Osteocyte (in vitro differentiated cells): ENCODE measurements around the gene KRT28. TPM values are rescaled to one million over a fixed set of nuclear protein-coding genes. Genes with fewer than 3 reads are reported as not detected.

ENCODE experiments used
- DNase-seq: peaks from one replicate; pipeline ENCODE4 v3.0.0; 2021; ENCODE audit warnings: mixed read lengths; ENCODE audit not compliant: unreplicated experiment; ENCODE audit errors: extremely low spot score
- H3K27ac Mint-ChIP-seq: one replicate; pipeline ENCODE4 v1.8.0; 2021; ENCODE audit warnings: mild to moderate bottlenecking, mixed read lengths; ENCODE audit not compliant: unreplicated experiment
- H3K27me3 Mint-ChIP-seq: one replicate; pipeline ENCODE4 v1.8.0; 2021; ENCODE audit warnings: mixed read lengths; ENCODE audit not compliant: unreplicated experiment
- H3K36me3 Mint-ChIP-seq: one replicate; pipeline ENCODE4 v1.8.0; 2021; ENCODE audit warnings: mixed read lengths; ENCODE audit not compliant: unreplicated experiment
- H3K4me1 Mint-ChIP-seq: one replicate; pipeline ENCODE4 v1.8.0; 2021; ENCODE audit warnings: mixed read lengths; ENCODE audit not compliant: unreplicated experiment
- H3K4me3 Mint-ChIP-seq: one replicate; pipeline ENCODE4 v1.8.0; 2021; ENCODE audit warnings: mild to moderate bottlenecking, moderate library complexity, mixed read lengths; ENCODE audit not compliant: unreplicated experiment
- H3K9me3 Mint-ChIP-seq: one replicate; pipeline ENCODE4 v1.8.0; 2021; ENCODE audit warnings: mixed read lengths; ENCODE audit not compliant: unreplicated experiment
- long read RNA-seq: library from polyadenylated mRNA; unstranded; transcript quantifications from one replicate; pipeline ENCODE4 v2.0.0, GENCODE V29; 2021
- total RNA-seq: library from RNA; stranded (reverse); gene quantifications from 2 replicates; pipeline ENCODE4 v1.2.1, GENCODE V29; 2021
- TF ChIP-seq, protein P1 (sequence below): fragments of 200-600 bp; sonication (generic); IDR thresholded peaks from 2 replicates; pipeline ENCODE4 v1.5.0; 2021; ENCODE audit warnings: antibody characterized with exemption, mild to moderate bottlenecking, moderate library complexity

The KRT28 gene, protein sequence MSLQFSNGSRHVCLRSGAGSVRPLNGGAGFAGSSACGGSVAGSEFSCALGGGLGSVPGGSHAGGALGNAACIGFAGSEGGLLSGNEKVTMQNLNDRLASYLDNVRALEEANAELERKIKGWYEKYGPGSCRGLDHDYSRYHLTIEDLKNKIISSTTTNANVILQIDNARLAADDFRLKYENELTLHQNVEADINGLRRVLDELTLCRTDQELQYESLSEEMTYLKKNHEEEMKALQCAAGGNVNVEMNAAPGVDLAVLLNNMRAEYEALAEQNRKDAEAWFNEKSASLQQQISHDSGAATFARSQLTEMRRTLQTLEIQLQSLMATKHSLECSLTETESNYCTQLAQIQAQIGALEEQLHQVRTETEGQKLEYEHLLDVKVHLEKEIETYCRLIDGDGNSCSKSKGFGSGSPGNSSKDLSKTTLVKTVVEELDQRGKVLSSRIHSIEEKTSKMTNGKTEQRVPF
- total RNA-seq: not detected in 2 replicates
- long read RNA-seq: 0 reads

DNA sequence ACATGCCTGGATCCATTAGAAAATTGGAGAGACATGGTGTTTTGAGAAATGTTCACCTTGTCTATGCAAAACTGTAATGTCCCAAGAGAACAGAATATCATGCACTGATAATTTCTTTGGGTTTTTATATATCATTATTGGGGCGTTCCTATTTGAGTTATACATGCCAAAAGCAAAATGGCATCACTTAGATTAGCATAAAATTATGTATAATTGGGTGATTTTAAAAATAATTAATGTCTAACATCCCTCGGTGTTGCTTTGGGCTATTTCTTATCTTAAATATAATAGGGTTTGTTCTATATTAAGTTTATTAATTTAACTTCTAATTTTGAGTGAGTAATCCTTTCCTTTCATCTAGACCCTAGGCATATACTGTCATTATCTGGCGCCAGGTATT lies at the start of gene KRT28:
TSS of gene KRT28 (minus strand) at position 101 of the 400 bp plus-strand sequence. CDS start at position 35, 66 bp downstream.
- Mint-ChIP-seq H3K4me1 (peaks cover 2% of the 10 kb centered on the region), H3K36me3 (no peaks in the 10 kb centered on the region), H3K9me3 (no peaks in the 10 kb centered on the region), H3K27me3 (peaks cover 44% of the 10 kb centered on the region), H3K27ac (no peak within 1 kb of the TSS), H3K4me3 (no peak within 1 kb of the TSS)
- DNase-seq: no peak
- TF ChIP-seq, protein P1, sequence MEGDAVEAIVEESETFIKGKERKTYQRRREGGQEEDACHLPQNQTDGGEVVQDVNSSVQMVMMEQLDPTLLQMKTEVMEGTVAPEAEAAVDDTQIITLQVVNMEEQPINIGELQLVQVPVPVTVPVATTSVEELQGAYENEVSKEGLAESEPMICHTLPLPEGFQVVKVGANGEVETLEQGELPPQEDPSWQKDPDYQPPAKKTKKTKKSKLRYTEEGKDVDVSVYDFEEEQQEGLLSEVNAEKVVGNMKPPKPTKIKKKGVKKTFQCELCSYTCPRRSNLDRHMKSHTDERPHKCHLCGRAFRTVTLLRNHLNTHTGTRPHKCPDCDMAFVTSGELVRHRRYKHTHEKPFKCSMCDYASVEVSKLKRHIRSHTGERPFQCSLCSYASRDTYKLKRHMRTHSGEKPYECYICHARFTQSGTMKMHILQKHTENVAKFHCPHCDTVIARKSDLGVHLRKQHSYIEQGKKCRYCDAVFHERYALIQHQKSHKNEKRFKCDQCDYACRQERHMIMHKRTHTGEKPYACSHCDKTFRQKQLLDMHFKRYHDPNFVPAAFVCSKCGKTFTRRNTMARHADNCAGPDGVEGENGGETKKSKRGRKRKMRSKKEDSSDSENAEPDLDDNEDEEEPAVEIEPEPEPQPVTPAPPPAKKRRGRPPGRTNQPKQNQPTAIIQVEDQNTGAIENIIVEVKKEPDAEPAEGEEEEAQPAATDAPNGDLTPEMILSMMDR: no peak

DNA sequence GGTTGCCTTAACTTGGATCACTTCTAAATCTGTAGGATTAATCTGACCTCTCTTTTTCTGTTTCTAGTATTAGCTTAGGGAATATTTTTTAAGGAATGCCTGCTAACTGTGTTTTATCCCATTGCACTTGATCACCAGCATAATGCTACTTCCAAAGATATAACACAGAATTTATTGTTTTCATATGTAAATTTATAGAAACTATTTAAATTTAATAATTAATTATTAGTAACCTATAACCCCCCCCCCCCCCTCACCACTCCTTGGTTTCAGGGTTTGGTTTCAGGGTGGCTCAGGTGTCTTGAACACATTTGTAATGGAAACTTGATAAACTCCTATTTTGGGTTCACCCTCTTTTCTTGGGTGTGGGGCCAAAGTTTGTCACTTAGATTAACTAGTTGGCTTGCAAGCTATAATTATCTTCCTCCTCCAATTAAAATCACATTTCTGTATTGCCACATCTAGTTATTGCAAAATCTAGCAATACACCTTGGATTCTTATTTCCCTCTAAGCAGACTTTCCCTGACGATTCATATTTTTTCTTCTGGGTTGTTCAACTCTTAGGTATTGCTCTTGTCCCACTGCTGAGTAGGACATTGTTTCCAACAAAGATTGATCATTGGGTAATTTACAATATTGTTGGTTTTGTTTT lies 49.0 kb upstream of the KRT28 start:
- peaks cover 20% of the 10 kb centered on the region for H3K27me3 Mint-ChIP-seq
- no peak overlapping the region for H3K4me3 Mint-ChIP-seq
- DNase-seq: no peak
- H3K27ac Mint-ChIP-seq: no peak overlapping the region
- TF ChIP-seq, protein P1: no peak
- no peaks in the 10 kb centered on the region for H3K4me1 Mint-ChIP-seq
- no peaks in the 10 kb centered on the region for H3K9me3 Mint-ChIP-seq
- no peaks in the 10 kb centered on the region for H3K36me3 Mint-ChIP-seq

DNA sequence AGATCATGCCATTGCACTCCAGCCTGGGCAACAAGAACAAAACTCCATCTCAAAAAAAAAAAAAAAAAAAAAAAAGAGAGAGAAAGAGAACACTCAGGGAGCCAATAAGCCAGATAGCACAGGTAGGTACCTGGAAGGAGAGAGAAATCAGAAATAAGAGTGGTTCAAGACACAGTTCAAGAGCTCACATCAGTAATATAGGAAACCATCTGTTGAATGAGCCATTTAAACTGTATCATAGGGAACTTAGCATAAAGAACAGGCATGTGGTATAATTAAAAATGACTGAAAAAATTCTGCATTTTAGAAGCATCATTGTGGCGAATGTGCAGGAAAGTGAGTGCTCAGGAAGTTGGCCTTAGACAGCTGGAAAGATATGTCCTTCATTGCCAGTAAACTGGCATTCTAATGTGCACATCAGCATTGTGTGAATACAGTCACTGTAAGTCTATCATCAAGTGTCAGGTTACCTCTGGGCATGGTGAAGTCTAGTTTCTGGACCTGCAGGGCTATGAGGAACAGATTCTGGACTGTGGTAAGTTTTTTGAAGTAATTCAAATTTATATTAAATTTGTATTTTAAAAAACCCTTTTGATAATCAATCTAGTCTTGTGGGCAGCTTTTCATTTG lies 46.9 kb upstream of the KRT28 start:
- Mint-ChIP-seq H3K27me3 (peaks cover 24% of the 10 kb centered on the region), H3K27ac (no peak overlapping the region), H3K36me3 (no peaks in the 10 kb centered on the region), H3K4me3 (no peak overlapping the region), H3K4me1 (no peaks in the 10 kb centered on the region), H3K9me3 (no peaks in the 10 kb centered on the region)
- TF ChIP-seq, protein P1: no peak
- no peak for DNase-seq

DNA sequence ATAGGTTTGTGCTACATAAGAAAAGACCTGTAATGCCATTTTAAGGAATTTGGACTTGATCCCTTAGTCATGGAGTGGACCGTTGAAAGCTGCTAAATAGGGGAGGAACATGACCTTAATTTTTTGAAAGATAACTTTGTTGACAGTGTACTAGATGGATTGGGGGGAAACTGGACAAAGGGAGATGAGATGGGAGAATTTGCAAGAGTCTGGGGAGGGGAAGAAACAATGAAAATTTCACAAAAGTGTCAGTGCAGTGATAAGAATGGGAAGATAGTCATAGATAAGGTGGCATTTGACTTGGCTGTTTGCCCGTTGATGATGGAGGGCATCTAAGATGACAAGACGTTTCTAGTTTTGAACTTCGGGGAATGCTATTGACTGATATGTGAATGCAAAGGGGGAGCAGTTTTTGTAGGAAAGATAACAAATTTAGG lies 44.9 kb upstream of the KRT28 start:
- H3K4me1 Mint-ChIP-seq: no peaks in the 10 kb centered on the region
- no peak overlapping the region for H3K4me3 Mint-ChIP-seq
- TF ChIP-seq, protein P1: no peak
- H3K9me3 Mint-ChIP-seq: no peaks in the 10 kb centered on the region
- no peaks in the 10 kb centered on the region for H3K36me3 Mint-ChIP-seq
- H3K27me3 Mint-ChIP-seq: peaks cover 24% of the 10 kb centered on the region
- no peak overlapping the region for H3K27ac Mint-ChIP-seq
- DNase-seq: no peak

DNA sequence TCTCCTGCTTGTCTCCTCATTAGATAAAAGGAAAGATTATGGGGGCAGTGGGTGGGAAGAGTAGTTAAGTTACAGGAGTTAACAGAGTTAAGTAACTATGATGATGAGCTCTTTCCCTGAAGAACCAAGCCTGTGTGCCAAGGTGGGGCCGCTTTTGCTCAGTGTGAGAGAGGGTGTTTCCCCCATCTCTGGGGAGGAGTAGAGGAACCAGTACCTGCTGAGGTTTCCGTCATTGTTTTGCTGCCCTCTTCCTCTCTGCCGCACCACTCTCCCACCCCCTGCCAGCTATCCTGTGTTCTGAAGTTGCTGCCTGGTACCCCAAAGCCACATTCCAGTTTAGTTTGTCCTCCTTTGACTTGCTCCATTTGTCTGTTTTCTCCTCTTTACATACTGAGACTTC lies 43.5 kb upstream of the KRT28 start:
- H3K27ac Mint-ChIP-seq: no peak overlapping the region
- TF ChIP-seq, protein P1: no peak
- no peaks in the 10 kb centered on the region for H3K36me3 Mint-ChIP-seq
- no peaks in the 10 kb centered on the region for H3K4me1 Mint-ChIP-seq
- no peaks in the 10 kb centered on the region for H3K9me3 Mint-ChIP-seq
- H3K27me3 Mint-ChIP-seq: peaks cover 24% of the 10 kb centered on the region
- DNase-seq: no peak
- no peak overlapping the region for H3K4me3 Mint-ChIP-seq
